WTC11 (cell line): ENCODE data around the gene ARHGEF17. TPM values are rescaled to one million over a fixed set of nuclear protein-coding genes. Genes with fewer than 3 reads are reported as not detected.

Source experiments
- ATAC-seq: fragments of 200-7000 bp; cut with Tn5 transposase; 2 replicates; pipeline ENCODE4 v1.10.0; 2021; ENCODE audit warnings: mild to moderate bottlenecking, moderate library complexity
- Bru-seq: library from RNA; stranded (reverse); fragments of 400-500 nt; gene quantifications from one replicate; lab custom pipeline; 2021; lab: Mats Ljungman, UMichigan
- CTCF ChIA-PET: fragments of 300-600 bp; sonication (Branson Sonifier 250); formaldehyde crosslinking; loops from one replicate; lab custom pipeline; 2021; ENCODE audit warnings: antibody characterized with exemption; lab: Charles Lee
- POLR2A ChIA-PET: fragments of 350-600 bp; sonication (Branson Sonifier 250); formaldehyde crosslinking; loops from one replicate; lab custom pipeline; 2021; ENCODE audit warnings: antibody characterized with exemption; lab: Charles Lee
- DNase-seq: peaks from one replicate; pipeline ENCODE4 v3.0.0; 2021; ENCODE audit warnings: low spot score
- H3K27ac Mint-ChIP-seq: 2 replicates; pipeline ENCODE4 v1.8.0; 2021; ENCODE audit warnings: mixed read lengths
- H3K27me3 Mint-ChIP-seq: 2 replicates; pipeline ENCODE4 v1.8.0; 2021; ENCODE audit warnings: low read depth, mild to moderate bottlenecking, moderate library complexity, mixed read lengths
- H3K36me3 Mint-ChIP-seq: 2 replicates; pipeline ENCODE4 v1.8.0; 2021; ENCODE audit warnings: mixed read lengths
- H3K4me1 Mint-ChIP-seq: 2 replicates; pipeline ENCODE4 v1.8.0; 2022; ENCODE audit warnings: mixed read lengths
- H3K4me3 Mint-ChIP-seq: 2 replicates; pipeline ENCODE4 v1.8.0; 2021; ENCODE audit warnings: mild to moderate bottlenecking, moderate library complexity, mixed read lengths
- H3K9me3 Mint-ChIP-seq: 2 replicates; pipeline ENCODE4 v1.8.0; 2021; ENCODE audit warnings: mixed read lengths
- ETV6 ChIP-seq: sonication (generic); formaldehyde crosslinking; IDR thresholded peaks from 2 replicates; pipeline ENCODE4 v1.8.1; 2022; ENCODE audit warnings: mild to moderate bottlenecking, missing genetic modification reagents
- FOXK1 ChIP-seq: sonication (generic); formaldehyde crosslinking; IDR thresholded peaks from 2 replicates; pipeline ENCODE4 v1.8.0; 2022; ENCODE audit warnings: mild to moderate bottlenecking, moderate library complexity, missing genetic modification reagents
- GABPB1 ChIP-seq: sonication (generic); formaldehyde crosslinking; IDR thresholded peaks from 2 replicates; pipeline ENCODE4 v1.8.1; 2023; ENCODE audit warnings: mild to moderate bottlenecking, missing genetic modification reagents
- GRHL2 ChIP-seq: fragments of 250-450 bp; sonication (Bioruptor Pico); IDR thresholded peaks from 2 replicates; pipeline ENCODE4 v1.8.0; 2022; ENCODE audit warnings: mild to moderate bottlenecking, moderate library complexity; ENCODE audit not compliant: insufficient replicate concordance, severe bottlenecking
- JAZF1 ChIP-seq: fragments of 250-450 bp; sonication (Bioruptor Pico); IDR thresholded peaks from 2 replicates; pipeline ENCODE4 v1.9.0; 2021; ENCODE audit warnings: moderate library complexity, mild to moderate bottlenecking, inconsistent platforms
- NFYB ChIP-seq: sonication (generic); formaldehyde crosslinking; conservative IDR thresholded peaks from 2 replicates; pipeline ENCODE4 v1.8.0; 2022; ENCODE audit warnings: low read depth, missing genetic modification reagents
- NR1H2 ChIP-seq: sonication (generic); formaldehyde crosslinking; IDR thresholded peaks from 2 replicates; pipeline ENCODE4 v1.9.0; 2021; ENCODE audit warnings: mild to moderate bottlenecking, moderate library complexity, missing genetic modification reagents
- RELA ChIP-seq: sonication (generic); formaldehyde crosslinking; IDR thresholded peaks from 2 replicates; pipeline ENCODE4 v1.8.1; 2022; ENCODE audit warnings: missing genetic modification reagents, mild to moderate bottlenecking, borderline replicate concordance
- SMAD4 ChIP-seq: sonication (generic); formaldehyde crosslinking; IDR thresholded peaks from 2 replicates; pipeline ENCODE4 v1.8.0; 2022; ENCODE audit warnings: mild to moderate bottlenecking, missing genetic modification reagents
- SOX15 ChIP-seq: fragments of 250-450 bp; sonication (Bioruptor Pico); IDR thresholded peaks from 2 replicates; pipeline ENCODE4 v1.9.0; 2021; ENCODE audit warnings: mild to moderate bottlenecking
- SP1 ChIP-seq: sonication (generic); formaldehyde crosslinking; conservative IDR thresholded peaks from 2 replicates; pipeline ENCODE4 v1.8.1; 2022; ENCODE audit warnings: missing genetic modification reagents
- TEAD1 ChIP-seq: sonication (generic); formaldehyde crosslinking; IDR thresholded peaks from 2 replicates; pipeline ENCODE4 v1.8.0; 2022; ENCODE audit warnings: mild to moderate bottlenecking, missing genetic modification reagents
- ZNF396 ChIP-seq: fragments of 250-450 bp; sonication (Bioruptor Pico); IDR thresholded peaks from 2 replicates; pipeline ENCODE4 v1.8.0; 2021; ENCODE audit warnings: mild to moderate bottlenecking, moderate library complexity, borderline replicate concordance
- long read RNA-seq, 3 experiments: library from RNA in 1 of 3; library from capped mRNA in 1 of 3; library from polyadenylated mRNA in 1 of 3; unstranded in 2 of 3; stranded (forward) in 1 of 3; transcript quantifications; one replicate each; pipeline ENCODE4 v2.0.0, GENCODE V29; 2021
- total RNA-seq: library from RNA; stranded (reverse); gene quantifications from 3 replicates; pipeline ENCODE4 v1.2.3, GENCODE V29; 2021
- TF ChIP-seq, protein P1 (sequence below): sonication (generic); formaldehyde crosslinking; IDR thresholded peaks from 2 replicates; pipeline ENCODE4 v1.8.0; 2022; ENCODE audit warnings: missing genetic modification reagents
- TF ChIP-seq, protein P2 (sequence below): sonication (generic); formaldehyde crosslinking; IDR thresholded peaks from 2 replicates; pipeline ENCODE4 v1.8.1; 2023; ENCODE audit warnings: mild to moderate bottlenecking, moderate library complexity, missing genetic modification reagents
- TF ChIP-seq, protein P3 (sequence below): sonication (generic); formaldehyde crosslinking; IDR thresholded peaks from 2 replicates; pipeline ENCODE4 v1.8.1; 2022; ENCODE audit warnings: missing genetic modification reagents, borderline replicate concordance
- TF ChIP-seq, protein P4 (sequence below): sonication (generic); formaldehyde crosslinking; IDR thresholded peaks from 2 replicates; pipeline ENCODE4 v1.8.1; 2022; ENCODE audit warnings: mild to moderate bottlenecking, moderate library complexity, missing genetic modification reagents
- TF ChIP-seq, protein P5 (sequence below): sonication (generic); formaldehyde crosslinking; IDR thresholded peaks from 2 replicates; pipeline ENCODE4 v1.8.1; 2022; ENCODE audit warnings: low read depth, mild to moderate bottlenecking, moderate library complexity, missing genetic modification reagents, borderline replicate concordance

Gene ARHGEF17, protein sequence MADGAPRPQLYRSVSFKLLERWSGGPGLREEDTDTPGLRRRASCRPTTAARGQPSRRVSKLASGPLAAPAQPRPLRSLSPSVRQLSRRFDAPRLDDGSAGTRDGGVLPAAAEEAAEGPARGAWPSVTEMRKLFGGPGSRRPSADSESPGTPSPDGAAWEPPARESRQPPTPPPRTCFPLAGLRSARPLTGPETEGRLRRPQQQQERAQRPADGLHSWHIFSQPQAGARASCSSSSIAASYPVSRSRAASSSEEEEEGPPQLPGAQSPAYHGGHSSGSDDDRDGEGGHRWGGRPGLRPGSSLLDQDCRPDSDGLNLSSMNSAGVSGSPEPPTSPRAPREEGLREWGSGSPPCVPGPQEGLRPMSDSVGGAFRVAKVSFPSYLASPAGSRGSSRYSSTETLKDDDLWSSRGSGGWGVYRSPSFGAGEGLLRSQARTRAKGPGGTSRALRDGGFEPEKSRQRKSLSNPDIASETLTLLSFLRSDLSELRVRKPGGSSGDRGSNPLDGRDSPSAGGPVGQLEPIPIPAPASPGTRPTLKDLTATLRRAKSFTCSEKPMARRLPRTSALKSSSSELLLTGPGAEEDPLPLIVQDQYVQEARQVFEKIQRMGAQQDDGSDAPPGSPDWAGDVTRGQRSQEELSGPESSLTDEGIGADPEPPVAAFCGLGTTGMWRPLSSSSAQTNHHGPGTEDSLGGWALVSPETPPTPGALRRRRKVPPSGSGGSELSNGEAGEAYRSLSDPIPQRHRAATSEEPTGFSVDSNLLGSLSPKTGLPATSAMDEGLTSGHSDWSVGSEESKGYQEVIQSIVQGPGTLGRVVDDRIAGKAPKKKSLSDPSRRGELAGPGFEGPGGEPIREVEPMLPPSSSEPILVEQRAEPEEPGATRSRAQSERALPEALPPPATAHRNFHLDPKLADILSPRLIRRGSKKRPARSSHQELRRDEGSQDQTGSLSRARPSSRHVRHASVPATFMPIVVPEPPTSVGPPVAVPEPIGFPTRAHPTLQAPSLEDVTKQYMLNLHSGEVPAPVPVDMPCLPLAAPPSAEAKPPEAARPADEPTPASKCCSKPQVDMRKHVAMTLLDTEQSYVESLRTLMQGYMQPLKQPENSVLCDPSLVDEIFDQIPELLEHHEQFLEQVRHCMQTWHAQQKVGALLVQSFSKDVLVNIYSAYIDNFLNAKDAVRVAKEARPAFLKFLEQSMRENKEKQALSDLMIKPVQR (N-terminal part only)
- total RNA-seq = 16.5 to 18.2 TPM (median 16.9 TPM) in 3 replicates
- Bru-seq, nascent RNA = percentile 46 among the genes with signal in this experiment
- long read RNA-seq, experiment 1, full-length matches to known transcripts = 7 of 16 reads
- long read RNA-seq, experiment 1, partial matches to known transcripts = 2 of 16 reads
- long read RNA-seq, experiment 1, other reads (novel, unspliced or antisense) = 7 of 16 reads
- long read RNA-seq, experiment 2, full-length matches to known transcripts = 6 of 18 reads
- long read RNA-seq, experiment 2, partial matches to known transcripts = 8 of 18 reads
- long read RNA-seq, experiment 2, other reads (novel, unspliced or antisense) = 4 of 18 reads
- long read RNA-seq, experiment 3, partial matches to known transcripts = 0 of 1 reads
- long read RNA-seq, experiment 3, other reads (novel, unspliced or antisense) = 1 of 1 reads

DNA sequence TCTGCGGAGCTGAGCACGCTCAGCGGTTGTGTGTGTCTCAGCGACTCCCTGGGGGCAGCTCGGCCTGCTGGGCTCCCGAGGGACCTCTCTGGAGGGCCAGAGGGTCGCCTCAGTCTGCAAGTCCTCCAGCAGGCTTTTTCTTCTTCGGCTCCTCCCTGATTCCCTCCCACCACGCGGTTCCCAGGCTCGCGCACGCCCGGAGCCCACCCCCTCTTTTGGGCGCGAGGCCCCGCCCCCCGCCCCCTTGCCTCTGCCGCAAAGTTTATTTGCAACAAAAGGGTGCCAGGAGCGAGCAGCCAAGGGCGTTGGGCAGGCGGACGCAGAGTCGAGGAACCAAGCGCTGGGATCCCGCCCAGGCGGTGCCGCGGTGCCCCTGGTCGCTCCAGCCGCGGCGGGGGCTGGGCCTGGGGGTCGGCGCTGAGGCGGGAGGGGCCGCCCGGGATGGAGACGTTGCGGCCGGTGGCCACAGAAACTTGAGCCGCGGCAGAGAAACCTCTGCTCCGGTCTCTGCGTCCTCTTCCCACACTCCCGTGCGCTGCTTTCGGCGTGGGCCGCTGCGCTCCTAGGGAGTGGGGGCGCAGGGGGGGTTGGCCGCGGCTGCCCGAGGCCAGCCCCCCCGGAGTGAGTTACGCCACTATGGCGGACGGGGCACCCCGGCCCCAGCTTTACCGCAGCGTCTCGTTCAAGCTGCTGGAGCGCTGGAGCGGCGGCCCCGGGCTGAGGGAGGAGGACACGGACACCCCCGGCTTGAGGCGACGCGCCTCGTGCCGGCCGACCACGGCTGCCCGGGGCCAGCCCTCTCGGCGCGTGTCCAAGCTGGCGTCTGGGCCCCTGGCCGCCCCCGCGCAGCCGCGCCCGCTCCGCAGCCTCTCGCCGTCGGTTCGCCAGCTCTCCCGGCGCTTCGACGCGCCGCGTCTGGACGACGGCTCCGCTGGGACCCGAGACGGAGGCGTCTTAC, at the start of gene ARHGEF17:
Gene ARHGEF17, plus strand, starts transcription at position 274 of the 958 bp plus-strand sequence. Its CDS starts 363 bp downstream, at position 637.
- Mint-ChIP-seq H3K4me1 (peaks cover 22% of the 10 kb centered on the region), H3K27ac (peak within 1 kb of the TSS; percentile 85), H3K4me3 (peak within 1 kb of the TSS; percentile 76), H3K9me3 (no peaks in the 10 kb centered on the region), H3K36me3 (no peaks in the 10 kb centered on the region), H3K27me3 (peaks cover 39% of the 10 kb centered on the region)
- ChIA-PET POLR2A (interaction anchor here (1.1 to 4.2 kb wide), 6 partner anchors 15 to 68 kb away, joined by 3 to 23 read pairs (median 6); partner anchors contain the start of gene RELT), CTCF (interaction anchor here (0.6 to 7.6 kb wide), 37 partner anchors 7 to 486 kb away, joined by 3 to 270 read pairs (median 8); partner anchors contain the start of gene FCHSD2)
- DNase-seq = peak; percentile 72
- ATAC-seq = peak; percentile 27
- TF ChIP-seq GRHL2 (CRISPR knock-in tag) = no peak
- TF ChIP-seq, protein P1, sequence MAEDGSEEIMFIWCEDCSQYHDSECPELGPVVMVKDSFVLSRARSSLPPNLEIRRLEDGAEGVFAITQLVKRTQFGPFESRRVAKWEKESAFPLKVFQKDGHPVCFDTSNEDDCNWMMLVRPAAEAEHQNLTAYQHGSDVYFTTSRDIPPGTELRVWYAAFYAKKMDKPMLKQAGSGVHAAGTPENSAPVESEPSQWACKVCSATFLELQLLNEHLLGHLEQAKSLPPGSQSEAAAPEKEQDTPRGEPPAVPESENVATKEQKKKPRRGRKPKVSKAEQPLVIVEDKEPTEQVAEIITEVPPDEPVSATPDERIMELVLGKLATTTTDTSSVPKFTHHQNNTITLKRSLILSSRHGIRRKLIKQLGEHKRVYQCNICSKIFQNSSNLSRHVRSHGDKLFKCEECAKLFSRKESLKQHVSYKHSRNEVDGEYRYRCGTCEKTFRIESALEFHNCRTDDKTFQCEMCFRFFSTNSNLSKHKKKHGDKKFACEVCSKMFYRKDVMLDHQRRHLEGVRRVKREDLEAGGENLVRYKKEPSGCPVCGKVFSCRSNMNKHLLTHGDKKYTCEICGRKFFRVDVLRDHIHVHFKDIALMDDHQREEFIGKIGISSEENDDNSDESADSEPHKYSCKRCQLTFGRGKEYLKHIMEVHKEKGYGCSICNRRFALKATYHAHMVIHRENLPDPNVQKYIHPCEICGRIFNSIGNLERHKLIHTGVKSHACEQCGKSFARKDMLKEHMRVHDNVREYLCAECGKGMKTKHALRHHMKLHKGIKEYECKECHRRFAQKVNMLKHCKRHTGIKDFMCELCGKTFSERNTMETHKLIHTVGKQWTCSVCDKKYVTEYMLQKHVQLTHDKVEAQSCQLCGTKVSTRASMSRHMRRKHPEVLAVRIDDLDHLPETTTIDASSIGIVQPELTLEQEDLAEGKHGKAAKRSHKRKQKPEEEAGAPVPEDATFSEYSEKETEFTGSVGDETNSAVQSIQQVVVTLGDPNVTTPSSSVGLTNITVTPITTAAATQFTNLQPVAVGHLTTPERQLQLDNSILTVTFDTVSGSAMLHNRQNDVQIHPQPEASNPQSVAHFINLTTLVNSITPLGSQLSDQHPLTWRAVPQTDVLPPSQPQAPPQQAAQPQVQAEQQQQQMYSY (CRISPR knock-in tag) = no peak
- no peak for TF ChIP-seq ZNF396 (CRISPR knock-in tag)
- TF ChIP-seq, protein P2, sequence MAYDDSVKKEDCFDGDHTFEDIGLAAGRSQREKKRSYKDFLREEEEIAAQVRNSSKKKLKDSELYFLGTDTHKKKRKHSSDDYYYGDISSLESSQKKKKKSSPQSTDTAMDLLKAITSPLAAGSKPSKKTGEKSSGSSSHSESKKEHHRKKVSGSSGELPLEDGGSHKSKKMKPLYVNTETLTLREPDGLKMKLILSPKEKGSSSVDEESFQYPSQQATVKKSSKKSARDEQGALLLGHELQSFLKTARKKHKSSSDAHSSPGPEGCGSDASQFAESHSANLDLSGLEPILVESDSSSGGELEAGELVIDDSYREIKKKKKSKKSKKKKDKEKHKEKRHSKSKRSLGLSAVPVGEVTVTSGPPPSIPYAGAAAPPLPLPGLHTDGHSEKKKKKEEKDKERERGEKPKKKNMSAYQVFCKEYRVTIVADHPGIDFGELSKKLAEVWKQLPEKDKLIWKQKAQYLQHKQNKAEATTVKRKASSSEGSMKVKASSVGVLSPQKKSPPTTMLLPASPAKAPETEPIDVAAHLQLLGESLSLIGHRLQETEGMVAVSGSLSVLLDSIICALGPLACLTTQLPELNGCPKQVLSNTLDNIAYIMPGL (CRISPR knock-in tag) = no peak; the same call in 1 of the 2 replicates
- TF ChIP-seq RELA (CRISPR knock-in tag) = peak; percentile 46; the same call in 1 of the 2 replicates
- TF ChIP-seq, protein P3, sequence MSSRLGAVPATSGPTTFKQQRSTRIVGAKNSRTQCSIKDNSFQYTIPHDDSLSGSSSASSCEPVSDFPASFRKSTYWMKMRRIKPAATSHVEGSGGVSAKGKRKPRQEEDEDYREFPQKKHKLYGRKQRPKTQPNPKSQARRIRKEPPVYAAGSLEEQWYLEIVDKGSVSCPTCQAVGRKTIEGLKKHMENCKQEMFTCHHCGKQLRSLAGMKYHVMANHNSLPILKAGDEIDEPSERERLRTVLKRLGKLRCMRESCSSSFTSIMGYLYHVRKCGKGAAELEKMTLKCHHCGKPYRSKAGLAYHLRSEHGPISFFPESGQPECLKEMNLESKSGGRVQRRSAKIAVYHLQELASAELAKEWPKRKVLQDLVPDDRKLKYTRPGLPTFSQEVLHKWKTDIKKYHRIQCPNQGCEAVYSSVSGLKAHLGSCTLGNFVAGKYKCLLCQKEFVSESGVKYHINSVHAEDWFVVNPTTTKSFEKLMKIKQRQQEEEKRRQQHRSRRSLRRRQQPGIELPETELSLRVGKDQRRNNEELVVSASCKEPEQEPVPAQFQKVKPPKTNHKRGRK (CRISPR knock-in tag) = no peak
- TF ChIP-seq JAZF1 (CRISPR knock-in tag) = no peak
- TF ChIP-seq, protein P4, sequence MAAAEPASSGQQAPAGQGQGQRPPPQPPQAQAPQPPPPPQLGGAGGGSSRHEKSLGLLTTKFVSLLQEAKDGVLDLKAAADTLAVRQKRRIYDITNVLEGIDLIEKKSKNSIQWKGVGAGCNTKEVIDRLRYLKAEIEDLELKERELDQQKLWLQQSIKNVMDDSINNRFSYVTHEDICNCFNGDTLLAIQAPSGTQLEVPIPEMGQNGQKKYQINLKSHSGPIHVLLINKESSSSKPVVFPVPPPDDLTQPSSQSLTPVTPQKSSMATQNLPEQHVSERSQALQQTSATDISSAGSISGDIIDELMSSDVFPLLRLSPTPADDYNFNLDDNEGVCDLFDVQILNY (CRISPR knock-in tag) = no peak; the same call in 1 of the 2 replicates
- TF ChIP-seq ETV6 (CRISPR knock-in tag) = peak; percentile 58; the same call in 1 of the 2 replicates
- TF ChIP-seq TEAD1 (CRISPR knock-in tag) = no peak; the same call in 1 of the 2 replicates
- no peak for TF ChIP-seq SOX15 (CRISPR knock-in tag)
- TF ChIP-seq SMAD4 (CRISPR knock-in tag) = no peak
- TF ChIP-seq NFYB (CRISPR knock-in tag) = no peak; the same call in 1 of the 2 replicates
- TF ChIP-seq FOXK1 (CRISPR knock-in tag) = peak; percentile 28
- peak; percentile 67 for TF ChIP-seq SP1 (CRISPR knock-in tag)
- TF ChIP-seq, protein P5, sequence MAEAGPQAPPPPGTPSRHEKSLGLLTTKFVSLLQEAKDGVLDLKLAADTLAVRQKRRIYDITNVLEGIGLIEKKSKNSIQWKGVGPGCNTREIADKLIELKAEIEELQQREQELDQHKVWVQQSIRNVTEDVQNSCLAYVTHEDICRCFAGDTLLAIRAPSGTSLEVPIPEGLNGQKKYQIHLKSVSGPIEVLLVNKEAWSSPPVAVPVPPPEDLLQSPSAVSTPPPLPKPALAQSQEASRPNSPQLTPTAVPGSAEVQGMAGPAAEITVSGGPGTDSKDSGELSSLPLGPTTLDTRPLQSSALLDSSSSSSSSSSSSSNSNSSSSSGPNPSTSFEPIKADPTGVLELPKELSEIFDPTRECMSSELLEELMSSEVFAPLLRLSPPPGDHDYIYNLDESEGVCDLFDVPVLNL (CRISPR knock-in tag) = no peak
- no peak for TF ChIP-seq NR1H2
- no peak for TF ChIP-seq GABPB1 (CRISPR knock-in tag)
